ENCODE results near the gene OSBPL5.

The OSBPL5 gene

DNA sequence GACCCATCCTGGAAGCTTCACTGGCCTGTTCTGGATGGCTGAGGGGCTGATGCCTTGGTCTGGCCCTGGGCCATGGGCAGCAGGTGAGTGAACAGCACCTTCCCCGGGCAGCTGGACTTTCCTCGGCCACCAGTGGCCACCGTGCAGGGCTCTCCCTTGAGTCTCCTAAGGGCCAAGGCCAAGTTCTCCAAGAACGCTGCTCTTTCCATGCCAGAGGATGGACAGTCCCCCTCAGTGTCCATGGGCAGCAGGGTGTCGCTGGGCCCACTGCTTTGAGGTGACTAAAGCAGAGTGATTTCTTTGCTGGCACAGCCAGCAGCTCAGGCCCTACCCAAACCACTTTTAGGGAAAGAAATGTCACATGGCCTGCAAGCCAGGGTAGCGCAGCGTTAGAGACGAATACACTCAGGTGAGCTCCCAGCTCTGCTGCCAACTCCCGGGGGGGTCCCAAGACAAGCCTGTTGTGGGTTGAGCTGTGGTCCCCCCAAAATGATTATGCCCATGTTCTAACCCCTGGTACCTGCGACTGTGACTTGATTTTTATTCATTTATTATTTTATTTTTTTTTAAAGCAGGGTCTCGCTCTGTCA, 104.6 kb downstream of the OSBPL5 start:
- no peak for DNase-seq (ENCODE audit: low read depth in 2 of 3, low spot score in 2 of 3)

DNA sequence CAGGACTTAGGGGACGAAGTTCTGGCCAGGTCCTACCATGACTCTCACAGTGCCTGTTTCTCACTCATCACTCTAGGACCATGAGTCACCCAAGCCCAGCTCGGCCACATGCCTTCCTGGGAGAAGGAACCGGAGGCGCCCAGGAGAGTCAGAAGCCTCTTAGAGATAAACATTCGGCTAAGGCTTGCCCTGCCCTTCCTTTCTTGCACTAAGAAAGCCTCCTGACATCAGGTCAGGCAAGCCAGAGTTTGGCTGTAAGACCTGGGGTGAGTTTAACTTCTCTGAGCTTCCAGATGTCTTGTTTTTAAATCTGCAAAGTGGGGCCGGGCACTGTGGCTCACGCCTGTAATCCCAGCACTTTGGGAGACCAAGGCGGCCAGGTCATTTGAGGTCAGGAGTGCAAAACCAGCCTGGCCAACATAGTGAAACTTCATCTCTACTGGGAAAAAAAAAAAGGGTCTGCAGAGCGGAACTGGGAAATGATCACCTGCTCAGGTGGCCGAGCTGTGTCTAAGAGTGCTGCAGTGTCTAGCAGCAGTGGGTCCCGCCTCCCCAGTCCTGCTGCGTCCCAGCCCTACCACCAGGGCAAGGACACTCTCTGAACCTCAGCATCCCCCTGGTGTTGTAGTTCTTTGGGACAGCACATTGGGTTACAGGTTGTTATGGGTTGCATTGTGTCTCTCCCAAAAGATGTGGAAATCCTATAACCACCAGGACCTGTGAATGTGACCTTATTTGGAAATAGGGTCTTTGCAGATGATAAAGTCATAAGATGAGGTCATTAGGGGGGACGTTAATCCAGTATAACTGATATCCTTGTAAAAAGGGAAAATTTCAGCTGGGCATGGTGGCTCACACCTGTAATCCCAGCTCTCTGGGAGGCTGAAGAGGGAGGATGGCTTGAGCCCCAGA, 106.1 kb downstream of the OSBPL5 start:
- DNase-seq (ENCODE audit: low read depth in 2 of 3, low spot score in 2 of 3): no peak

DNA sequence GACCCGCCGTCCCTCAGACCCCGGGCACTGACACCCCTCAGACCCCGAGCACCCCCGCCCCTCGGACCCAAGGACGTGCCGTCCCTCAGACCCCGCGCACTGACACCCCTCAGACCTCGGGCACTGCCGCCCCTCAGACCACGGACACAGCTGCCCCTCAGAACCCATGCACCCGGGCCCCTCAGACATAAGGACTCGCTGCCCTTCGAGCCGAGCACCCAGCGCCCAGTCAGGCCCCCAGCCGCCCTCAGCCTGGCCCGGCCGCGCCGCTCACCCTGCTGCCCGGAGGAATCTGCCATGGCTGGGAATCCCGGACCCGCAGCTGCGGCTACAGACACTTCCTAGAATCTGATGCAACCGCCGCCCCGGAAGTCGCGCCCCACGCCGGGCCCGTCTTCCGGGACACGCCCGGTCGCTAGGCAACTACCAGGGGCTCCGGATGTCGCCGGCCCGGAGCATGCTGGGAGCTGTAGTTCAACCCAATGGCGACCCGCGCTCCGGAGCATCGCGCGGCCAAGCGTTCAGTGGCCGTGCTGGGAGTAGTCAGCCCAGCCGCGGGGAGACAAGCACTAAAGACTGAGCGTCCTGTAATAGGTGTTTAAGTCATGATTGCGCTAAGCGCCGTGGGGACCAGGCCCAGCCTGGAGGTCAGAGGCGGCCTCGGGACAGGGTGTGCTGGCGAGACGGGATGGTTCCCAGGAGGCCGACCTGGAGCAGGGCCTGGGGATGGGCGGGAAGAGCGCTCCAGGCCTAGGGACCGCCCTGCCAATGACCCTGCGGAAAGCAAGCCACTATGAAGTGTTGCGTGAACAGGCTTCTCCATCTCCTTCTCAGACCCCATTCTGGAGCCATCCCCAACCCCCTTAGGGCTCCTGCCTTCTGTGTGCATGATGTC, 107.8 kb downstream of the OSBPL5 start, which contains the start of gene CARS1:
Gene CARS1, minus strand, starts transcription at position 355 of the 895 bp plus-strand sequence. Its CDS starts 56 bp downstream, at position 299.
- DNase-seq (ENCODE audit: low read depth in 2 of 3, low spot score in 2 of 3): peak; percentile 77 to 89 (median 86)

DNA sequence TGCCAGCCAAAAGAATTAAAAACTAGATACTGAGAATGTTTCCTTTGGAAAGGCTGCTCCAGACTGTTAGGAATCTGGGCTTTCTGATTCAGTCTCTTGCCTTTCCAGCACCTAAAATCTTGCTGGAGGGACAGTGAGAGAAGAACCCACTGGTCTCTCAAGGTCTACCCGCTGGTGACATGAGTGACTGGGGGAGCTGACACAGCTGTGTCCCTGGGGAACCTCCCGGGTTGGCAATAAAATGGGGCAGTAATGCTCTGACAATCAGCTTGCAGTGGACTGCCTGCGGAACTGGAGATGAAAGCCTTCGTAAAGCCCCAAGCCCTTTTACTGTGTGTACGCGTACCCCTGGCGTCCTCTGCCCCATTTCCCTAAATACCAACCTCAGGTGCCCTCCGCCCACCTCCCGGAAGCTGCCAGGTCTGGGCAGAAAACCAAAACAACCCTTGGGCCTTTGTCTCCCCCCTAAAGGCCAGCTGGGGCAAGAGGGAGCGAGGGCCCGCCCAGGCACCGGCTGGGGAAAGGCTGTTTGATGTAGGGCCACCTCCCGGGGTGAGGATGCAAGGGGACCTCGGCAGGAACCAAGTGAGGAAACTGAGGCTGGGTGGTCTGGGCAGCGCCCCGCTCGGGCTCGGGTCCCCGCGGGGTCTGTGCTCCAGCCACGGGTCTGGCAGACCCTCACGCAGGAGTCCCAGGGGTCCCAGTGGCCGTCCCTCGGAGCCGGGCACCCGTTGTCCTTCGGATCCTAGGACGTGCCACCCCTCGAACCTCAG, 108.6 kb downstream of the OSBPL5 start:
- no peak for DNase-seq (ENCODE audit: low read depth in 2 of 3, low spot score in 2 of 3)

DNA sequence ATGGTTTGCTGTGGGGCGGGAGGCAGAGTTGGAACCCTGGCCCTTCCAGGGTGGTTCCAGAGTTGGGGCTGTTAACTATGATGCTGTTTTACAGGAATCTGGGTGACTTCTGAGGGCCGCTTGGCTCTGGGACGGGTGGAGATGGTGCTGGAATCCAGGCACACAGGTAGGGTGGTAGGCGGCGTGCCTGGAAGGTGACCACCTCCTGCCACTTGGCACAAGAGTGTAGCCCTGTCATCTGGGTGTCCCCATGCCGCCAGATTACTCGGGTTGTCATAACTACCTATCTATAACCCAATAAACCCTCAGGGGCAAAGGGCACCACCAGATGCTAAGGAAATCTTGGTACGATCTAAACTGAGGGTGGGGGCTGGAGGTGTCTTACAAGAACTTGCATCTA, 109.2 kb downstream of the OSBPL5 start:
- DNase-seq (ENCODE audit: low read depth in 2 of 3, low spot score in 2 of 3): no peak

DNA sequence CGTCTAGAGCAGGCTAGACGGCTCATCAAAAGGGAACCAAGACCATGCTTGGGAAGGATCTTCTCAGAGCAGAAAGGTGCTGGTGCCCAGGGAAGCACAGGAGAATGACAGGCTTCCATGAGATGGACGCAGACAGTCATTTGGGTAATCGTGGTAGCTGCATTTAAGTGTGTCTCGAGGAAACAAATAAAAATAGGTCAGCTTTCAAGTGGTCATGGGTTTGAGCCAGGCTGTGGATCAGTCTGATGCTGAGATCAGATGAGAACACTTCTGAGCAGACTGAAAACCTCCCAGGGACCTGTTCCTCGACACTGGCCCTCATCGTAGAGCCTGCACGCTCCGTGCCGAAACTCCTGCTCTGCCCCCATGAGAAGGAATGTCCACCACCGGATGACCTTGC, 112.5 kb downstream of the OSBPL5 start:
- no peak for DNase-seq (ENCODE audit: low read depth in 2 of 3, low spot score in 2 of 3)

DNA sequence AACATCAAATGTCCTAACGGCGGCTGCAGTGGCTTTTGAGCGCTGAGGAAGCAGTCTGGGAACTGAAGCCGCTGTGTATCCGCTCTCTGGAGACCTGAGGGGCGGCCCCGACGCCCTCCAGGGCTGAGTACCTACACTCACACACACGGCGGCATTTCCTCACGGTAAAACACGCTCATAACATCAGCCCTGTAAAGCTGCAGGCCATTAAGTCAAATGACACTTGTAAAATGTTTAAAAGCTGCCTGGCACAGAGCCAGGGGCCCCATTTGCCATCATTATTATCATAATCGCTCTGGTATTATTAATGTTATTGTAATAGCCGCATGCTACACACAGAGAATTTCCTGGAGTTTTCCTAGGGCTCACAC, 113.0 kb downstream of the OSBPL5 start:
- no peak for DNase-seq (ENCODE audit: low read depth in 2 of 3, low spot score in 2 of 3)

DNA sequence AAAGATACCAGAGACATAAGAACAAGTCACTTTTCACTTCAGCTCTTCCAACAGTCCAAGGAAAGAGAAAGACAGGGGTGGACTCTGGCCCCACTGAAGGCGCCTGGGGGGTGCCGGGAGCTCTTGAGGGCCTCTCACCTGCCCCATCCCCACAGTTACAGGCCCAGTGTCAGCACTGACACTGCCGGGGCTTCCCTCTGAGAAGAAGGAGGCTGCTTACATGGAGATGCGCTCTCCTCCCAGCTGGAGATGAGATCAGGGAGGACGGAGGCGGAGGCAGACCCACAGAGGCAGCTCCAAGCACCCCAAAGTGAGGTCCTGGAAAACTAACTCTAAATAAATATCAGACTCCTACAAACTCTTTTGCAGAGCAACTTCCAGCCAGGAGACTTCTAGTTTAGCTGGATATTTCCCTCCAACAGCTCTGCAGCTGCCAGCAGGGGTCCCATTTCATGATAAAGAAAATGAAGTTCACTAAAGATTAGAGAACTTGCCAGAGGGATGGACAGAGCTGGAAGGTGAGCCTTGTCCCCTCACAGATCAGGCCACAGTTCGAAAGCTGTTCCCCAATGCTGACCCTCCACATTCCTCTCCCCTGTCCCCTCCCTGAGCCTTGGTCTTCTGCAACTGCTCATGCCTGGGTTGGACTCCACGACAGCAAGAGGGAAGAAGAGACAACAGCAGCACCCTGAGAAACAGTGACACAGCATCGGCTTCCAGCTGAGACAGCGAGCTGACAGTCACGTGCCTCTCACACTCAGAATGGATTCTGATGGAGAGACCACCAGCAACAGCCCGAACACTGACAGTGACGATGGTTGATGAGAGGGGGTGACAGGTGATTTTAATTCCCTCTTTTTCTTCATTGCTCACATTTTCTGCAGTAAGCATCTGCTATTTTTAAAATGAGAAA, 113.7 kb downstream of the OSBPL5 start:
- no peak for DNase-seq (ENCODE audit: low read depth in 2 of 3, low spot score in 2 of 3)

DNA sequence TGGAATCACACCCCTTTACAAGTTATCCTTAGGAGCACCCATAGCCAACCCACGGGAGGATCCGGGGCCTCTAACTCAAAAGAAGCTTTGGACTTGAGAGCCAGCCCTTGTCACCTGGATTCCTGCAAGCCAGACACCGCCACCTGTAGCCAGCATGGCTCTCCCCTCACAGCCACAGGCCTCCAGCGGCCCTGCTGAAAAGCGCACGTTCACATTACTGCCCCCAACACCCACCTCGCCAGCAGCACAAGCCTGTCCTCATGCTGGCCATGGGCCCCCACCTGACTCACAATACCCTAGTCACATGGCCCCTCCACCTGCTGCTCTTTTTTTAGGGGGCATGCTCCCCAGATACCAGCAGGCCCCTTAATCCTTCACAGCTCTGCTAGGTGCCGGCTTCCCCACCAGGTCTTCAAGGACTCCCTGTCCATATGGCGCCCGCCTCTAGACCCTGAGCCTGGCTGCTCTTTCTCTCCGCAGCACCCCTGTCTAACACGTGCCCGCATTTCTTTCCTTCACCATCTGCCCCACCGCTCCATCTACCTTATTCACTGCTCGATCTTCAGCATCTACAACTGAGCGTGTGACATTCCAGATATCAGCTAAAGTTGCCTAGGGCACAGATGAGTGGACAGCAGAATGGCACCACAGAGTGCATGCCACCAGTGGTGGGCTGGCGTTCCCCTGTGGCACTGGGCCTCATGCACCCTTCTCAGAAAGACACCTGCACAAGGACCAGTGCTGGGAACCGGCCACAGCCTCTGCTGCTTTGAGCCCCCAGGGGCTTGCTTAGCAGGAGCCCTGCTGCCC, 114.5 kb downstream of the OSBPL5 start:
- no peak for DNase-seq (ENCODE audit: low read depth in 2 of 3, low spot score in 2 of 3)

DNA sequence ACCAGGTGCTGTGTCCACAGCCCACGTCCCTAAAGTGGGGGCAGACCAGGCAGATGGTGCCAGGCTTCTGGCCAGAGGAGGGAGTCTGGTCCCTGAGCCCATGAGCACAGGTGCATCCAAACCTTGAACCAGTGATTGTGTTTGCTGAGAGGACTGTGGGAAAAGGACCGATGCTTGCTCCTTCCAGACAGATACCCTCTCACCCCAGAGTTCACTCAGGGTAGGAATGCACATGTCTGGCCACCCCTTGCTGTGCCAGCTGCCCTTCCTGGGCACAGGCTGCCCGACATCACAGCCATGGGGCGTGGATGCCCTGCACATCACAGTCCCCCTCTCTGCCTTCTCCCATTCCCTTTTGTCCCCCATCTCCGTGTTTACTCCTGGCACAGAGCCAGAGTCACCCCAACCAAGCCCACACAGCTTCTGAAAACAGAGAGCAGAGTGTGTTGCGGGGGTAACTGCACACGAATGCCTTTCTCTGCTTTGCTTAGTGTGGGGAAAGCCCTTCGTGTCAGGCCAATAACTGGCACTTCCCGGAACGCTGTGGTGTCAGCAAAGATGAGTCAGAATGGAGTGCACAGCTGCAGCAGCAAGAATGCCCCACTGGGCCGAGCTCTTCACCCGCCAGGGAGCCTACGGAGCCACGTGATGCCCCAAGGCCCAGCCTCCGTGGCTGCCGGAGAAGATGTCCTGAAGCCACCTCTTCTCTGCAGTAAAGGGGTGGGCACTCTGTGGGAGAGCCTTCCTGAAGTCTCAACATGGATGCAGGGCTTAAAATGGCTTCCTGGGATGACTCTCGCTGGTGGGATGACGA, 115.5 kb downstream of the OSBPL5 start:
- peak in 1 of 3 experiments; percentile 39 for DNase-seq (ENCODE audit: low read depth in 2 of 3, low spot score in 2 of 3)

DNA sequence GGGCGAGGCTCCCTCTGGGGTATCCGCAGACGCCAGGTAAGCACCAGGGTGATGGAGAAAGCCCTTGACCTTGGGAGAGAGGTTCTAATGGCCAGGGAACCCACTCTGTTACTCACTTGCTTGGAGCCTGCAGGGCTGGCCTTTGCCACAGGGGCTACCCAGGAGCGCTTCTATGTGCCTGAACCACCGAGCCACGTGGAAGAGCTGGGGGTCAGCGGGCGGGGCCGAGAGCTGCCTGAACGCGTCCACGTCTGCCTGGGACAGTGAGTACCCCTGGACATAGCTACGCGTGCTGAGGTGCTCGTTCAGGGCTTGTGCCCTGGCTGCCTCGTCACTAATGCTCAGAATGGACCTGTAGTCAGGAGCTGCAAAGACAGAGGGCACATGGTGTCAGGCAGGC, 117.5 kb downstream of the OSBPL5 start:
- no peak for DNase-seq (ENCODE audit: low read depth in 2 of 3, low spot score in 2 of 3)

DNA sequence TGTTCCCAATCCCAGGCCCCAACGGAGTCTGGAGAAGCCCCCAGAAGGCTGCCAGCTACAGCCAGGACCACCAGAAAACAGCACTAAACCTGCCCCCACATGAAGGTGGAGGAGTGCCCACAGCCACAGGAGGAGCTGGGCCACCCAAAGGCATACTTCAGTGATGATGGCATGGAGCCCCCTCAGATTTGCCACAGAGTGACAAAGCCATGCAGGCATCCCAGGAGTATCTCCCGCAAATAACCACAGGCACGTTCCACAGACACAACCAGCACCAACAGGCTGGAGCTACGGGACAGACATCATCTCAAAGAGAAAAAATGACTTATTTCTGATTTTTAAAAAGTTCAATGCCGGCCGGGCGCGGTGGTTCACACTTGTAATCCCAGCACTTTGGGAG, 118.5 kb downstream of the OSBPL5 start:
- no peak for DNase-seq (ENCODE audit: low read depth in 2 of 3, low spot score in 2 of 3)

DNA sequence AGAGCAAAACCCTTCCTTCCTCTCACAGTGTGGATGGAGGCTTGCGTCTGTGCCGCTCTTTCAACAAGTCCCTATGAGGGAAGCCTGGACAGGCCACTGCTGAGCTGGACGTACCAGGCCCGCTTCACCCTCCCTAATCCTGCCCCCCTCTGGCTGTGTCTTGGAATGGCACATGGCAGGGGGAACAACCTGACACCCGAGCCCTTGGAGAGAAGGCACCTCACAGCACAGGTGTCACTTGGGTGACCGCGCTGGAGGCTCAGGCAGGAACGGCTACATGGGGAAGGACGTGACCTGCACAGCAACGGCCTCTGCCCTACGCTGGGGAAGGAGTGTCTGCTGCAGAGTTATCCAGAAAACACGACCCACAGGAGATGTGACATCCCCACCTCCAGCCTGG, 118.9 kb downstream of the OSBPL5 start:
- DNase-seq (ENCODE audit: low read depth in 2 of 3, low spot score in 2 of 3): no peak

DNA sequence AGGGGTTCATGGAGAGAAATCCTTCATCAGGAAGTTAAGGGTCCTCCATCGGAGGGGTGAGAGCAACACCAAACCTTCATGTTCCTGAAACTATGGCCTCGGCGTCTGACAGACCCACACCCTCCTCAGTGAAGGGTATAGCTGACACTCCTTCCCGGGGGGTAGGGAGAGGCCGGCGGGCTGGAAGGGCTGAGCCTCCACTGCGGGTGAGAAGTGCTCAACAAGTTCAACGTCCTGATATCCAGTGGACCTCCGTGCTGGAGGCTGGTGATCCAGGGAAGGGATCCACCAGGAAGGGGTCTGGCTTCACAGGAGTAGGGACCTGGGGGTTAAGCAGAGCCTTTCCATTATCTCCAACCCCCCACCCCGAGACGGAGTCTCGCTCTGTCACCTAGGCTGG, 120.2 kb downstream of the OSBPL5 start:
- DNase-seq (ENCODE audit: low read depth in 2 of 3, low spot score in 2 of 3): no peak

DNA sequence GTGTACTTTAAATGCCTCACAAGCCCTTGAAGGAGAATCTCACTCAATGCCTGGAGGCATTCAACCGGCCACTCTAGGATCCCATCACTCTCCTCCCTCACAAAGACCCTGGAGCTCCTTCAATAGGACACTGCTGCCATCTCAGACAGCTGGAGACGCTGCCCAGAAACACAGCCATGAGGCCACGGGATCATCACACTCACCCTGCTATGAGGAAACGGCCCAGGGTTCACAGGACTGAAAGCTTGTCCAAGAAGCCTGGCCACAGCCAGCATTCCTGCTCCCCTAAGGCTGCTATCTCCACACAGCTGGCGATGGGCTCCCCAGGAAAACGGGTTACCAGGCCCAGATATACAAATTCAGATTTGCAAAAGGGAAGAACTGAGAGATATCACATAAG, 121.1 kb downstream of the OSBPL5 start:
- DNase-seq (ENCODE audit: low read depth in 2 of 3, low spot score in 2 of 3): no peak

DNA sequence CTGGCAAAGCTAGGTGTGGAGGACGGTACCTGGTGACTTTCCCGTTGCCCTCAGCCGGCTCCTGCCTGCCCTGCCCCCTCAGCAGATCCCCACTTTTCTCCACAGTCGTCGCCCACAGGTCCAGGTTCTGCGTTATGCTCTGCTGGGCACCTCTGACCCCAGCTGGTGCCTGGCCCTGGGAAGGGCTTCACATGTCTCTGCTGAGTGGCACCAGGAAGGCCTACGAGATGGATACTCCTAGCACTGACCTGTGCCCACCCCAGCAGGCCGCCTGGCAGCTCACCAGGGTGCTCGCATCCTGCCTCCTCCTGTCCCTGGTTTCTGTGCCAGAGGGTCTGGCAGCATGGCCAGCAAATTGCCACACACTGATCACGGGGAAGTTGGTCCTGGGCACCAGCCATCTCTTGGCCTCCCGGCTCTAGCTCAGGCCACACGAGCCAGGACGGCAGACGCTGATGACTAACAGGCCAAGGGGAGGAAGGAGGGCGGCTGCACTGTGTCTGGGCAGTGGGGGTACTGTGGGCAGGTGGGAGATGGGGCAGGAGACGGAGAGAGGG, 121.7 kb downstream of the OSBPL5 start:
- no peak for DNase-seq (ENCODE audit: low read depth in 2 of 3, low spot score in 2 of 3)

DNA sequence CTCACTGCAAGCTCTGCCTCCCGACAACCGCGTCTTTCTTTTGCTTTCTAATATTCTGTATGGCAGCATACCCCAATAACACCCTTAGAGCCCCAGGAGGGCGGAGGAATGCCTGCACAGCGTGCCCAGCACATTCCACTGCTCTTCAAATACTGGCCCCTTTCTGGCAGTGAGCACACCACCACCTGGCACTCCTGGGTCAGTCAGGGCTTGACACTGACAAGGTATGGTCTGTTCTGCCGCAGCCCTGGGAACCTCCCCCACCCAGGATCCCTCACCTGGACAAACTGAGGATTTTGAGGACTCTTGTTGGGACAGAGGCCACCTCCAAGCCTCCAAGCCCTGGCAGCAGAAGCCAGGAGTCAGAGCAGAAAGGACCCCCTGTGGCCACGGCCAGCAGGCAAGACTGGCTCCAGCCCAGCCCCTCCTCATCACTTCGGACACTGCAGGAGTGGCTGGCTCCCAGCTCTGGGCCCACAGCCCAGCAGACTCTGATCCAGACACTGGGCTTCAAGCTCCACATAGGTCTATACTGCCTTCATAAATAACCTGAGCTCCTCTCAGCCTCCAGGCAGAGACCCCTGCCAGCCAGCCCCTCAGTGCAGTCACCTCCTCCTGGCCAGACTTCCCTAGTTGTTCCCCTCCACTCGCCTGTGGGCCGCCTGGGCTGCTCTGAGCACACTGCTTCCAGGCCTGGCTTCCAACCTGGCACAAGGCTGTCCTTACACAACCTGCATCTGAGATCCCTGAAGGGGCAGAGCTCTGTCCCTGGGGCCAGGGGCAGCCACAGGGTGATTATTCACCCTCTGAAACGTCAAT, 122.4 kb downstream of the OSBPL5 start:
- DNase-seq (ENCODE audit: low read depth in 2 of 3, low spot score in 2 of 3): no peak
